GM21515 (cell line): ENCODE measurements around the gene CACNA1C.

Source experiments
- ATAC-seq: cut with Tn5 transposase; IDR thresholded peaks from one replicate; pipeline ENCODE4 v1.9.1; 2021; ENCODE audit not compliant: unreplicated experiment

Gene CACNA1C

GRCh38 chr12:2229661-2230539 lies 177.1 kb downstream of the CACNA1C start:
- no peak for ATAC-seq

GRCh38 chr12:2231011-2231595 lies 178.3 kb downstream of the CACNA1C start:
- no peak for ATAC-seq

GRCh38 chr12:2231956-2232355 lies 179.2 kb downstream of the CACNA1C start:
- ATAC-seq = no peak

GRCh38 chr12:2233034-2233433 lies 180.2 kb downstream of the CACNA1C start:
- no peak for ATAC-seq

GRCh38 chr12:2234091-2234490 lies 181.3 kb downstream of the CACNA1C start:
- no peak for ATAC-seq

- ATAC-seq = no peak
Measured at GRCh38 chr12:2234646-2235350, 182.0 kb downstream of the CACNA1C start.

GRCh38 chr12:2236506-2237294 lies 183.9 kb downstream of the CACNA1C start:
- no peak for ATAC-seq

- ATAC-seq = no peak
Measured at GRCh38 chr12:2238111-2238510, 185.3 kb downstream of the CACNA1C start.

- no peak for ATAC-seq
Measured at GRCh38 chr12:2239381-2239871, 186.6 kb downstream of the CACNA1C start.

GRCh38 chr12:2240390-2240789 lies 187.6 kb downstream of the CACNA1C start:
- ATAC-seq = no peak

- no peak for ATAC-seq
Measured at GRCh38 chr12:2240984-2241383, 188.2 kb downstream of the CACNA1C start.

GRCh38 chr12:2242216-2242615 lies 189.4 kb downstream of the CACNA1C start:
- ATAC-seq = no peak

GRCh38 chr12:2242816-2243215 lies 190.0 kb downstream of the CACNA1C start:
- no peak for ATAC-seq

- no peak for ATAC-seq
Measured at GRCh38 chr12:2243275-2243674, 190.5 kb downstream of the CACNA1C start.

- ATAC-seq = no peak
Measured at GRCh38 chr12:2244013-2244861, 191.4 kb downstream of the CACNA1C start.

GRCh38 chr12:2246358-2246757 lies 193.6 kb downstream of the CACNA1C start:
- no peak for ATAC-seq

GRCh38 chr12:2247120-2247519 lies 194.3 kb downstream of the CACNA1C start:
- ATAC-seq = no peak

GRCh38 chr12:2247596-2247995 lies 194.8 kb downstream of the CACNA1C start:
- no peak for ATAC-seq

- no peak for ATAC-seq
Measured at GRCh38 chr12:2248087-2248900, 195.5 kb downstream of the CACNA1C start.
